ENCODE data around the gene HOXA2. TPM values are rescaled to one million over a fixed set of nuclear protein-coding genes. Genes with fewer than 3 reads are reported as not detected.

HOXA2 gene
- total and polyA plus RNA-seq, 2 donors (not counting 1 experiment from before 2014, with no cell fraction given), result 1.3 to 2.6 TPM

DNA sequence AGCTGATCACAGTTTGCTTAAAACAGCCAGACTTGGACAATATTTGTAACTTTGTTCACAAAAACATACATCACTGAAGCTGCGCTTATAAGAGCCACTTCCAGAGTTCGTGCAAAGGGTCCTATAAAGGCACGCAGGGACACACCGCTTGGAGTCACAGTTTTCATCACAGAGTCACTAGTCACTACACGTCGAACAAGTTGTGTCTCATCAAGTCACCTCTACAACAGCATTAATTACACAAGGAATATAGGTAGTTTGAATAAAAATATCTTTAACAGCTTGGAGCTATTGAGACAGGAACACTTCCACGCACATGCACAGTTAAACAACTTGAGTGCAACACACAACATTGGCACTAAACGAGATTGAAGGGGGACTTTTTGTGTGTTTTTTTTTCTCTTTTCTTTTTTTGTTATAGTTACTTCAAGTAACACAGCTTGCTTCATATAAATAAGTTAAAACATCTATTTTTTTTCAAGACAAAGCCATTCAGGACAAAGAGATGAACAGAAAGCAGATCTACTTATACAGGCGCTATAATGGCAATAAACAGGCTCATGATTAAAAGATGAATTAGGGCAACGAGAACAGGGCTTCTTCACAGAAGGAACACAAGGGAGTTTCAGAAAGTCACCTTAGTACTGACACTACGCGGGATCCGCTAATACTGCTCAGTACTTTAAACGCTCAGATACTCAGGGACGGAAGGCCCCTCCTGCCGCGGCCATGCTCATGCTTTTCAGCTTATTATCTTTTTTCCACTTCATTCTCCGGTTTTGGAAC lies 38.8 kb upstream of the HOXA2 start:
- Histone ChIP-seq H3K4me3 (replicated peaks in 1 of 4; ENCODE audit: control extremely low read depth in 1 of 4, insufficient read depth in 1 of 4, low read depth in 3 of 4, low read length in 4 of 4) (peak overlapping the region; percentile 89 to 99 (median 94)), H4K20me1 (ENCODE audit: control insufficient read depth, extremely low read depth, insufficient read depth, low read length) (no peaks in the 10 kb centered on the region), H3K27me3 (ENCODE audit: control insufficient read depth, insufficient read depth, low read length) (no peaks in the 10 kb centered on the region), H3K79me2 (ENCODE audit: control insufficient read depth, insufficient read depth, low read length) (peaks cover 85% of the 10 kb centered on the region), H3K36me3 (ENCODE audit: control insufficient read depth, insufficient read depth, low read length) (peaks cover 2% of the 10 kb centered on the region), H3K9me3 (ENCODE audit: control insufficient read depth, insufficient read depth, low read depth, low read length) (no peaks in the 10 kb centered on the region), H2AFZ (ENCODE audit: low read length) (no peak overlapping the region), H3K4me1 (ENCODE audit: control insufficient read depth, extremely low read depth, insufficient read depth, low read length) (peaks cover 15% of the 10 kb centered on the region), H3K4me2 (ENCODE audit: extremely low read depth, insufficient read depth, low read length) (peak overlapping the region; percentile 99), H3K27ac (ENCODE audit: insufficient read depth, low read length) (peak overlapping the region; percentile 98), H3K9ac (ENCODE audit: insufficient read depth, low read length) (peak overlapping the region; percentile 98)
- no peak for DNase-seq (ENCODE audit: low read depth in 2 of 2)
- TF ChIP-seq EZH2 (IDR thresholded peaks at IDR 0.05; ENCODE audit: low read length, missing control alignments), result no peak
- TF ChIP-seq, protein P1, sequence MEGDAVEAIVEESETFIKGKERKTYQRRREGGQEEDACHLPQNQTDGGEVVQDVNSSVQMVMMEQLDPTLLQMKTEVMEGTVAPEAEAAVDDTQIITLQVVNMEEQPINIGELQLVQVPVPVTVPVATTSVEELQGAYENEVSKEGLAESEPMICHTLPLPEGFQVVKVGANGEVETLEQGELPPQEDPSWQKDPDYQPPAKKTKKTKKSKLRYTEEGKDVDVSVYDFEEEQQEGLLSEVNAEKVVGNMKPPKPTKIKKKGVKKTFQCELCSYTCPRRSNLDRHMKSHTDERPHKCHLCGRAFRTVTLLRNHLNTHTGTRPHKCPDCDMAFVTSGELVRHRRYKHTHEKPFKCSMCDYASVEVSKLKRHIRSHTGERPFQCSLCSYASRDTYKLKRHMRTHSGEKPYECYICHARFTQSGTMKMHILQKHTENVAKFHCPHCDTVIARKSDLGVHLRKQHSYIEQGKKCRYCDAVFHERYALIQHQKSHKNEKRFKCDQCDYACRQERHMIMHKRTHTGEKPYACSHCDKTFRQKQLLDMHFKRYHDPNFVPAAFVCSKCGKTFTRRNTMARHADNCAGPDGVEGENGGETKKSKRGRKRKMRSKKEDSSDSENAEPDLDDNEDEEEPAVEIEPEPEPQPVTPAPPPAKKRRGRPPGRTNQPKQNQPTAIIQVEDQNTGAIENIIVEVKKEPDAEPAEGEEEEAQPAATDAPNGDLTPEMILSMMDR (conservative IDR thresholded peaks at IDR 0.05 in 1 of 2, IDR thresholded peaks at IDR 0.05 in 1 of 2; ENCODE audit: low read depth in 1 of 2, low read length in 2 of 2), result no peak

DNA sequence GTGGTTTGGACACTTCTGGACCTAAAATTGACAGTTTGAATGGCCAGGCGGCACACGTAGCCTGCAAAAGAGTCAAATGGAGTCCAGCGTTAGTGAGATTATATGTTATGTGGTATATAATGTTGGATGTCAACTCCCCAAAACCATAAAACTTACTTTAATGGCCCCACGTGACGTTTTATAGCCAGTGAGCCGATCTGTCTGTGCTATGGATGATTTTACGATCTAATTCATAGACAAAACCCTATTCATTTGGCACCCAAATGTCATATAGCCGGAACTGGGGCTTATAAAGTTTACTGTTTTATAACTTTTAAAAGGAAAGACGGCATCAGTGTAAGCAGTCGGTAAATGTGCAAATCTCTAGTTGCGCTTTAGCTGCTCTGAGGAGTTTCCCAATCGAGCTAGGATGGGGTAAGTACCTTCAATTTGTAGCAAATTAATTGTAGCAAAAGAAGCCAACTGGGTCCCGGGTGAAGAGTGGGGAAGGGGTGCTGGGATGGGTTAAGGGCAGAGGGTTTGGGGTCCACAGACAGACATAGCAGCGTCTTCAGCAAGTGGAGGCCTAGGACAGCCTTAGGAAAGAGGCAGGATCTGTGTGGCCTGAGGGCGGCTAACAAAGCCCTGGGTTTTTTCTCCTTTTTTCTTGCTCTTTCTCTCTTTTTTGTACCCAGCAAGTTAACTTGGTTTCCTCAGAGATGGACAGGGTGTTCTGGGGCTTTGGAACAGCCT lies 37.8 kb upstream of the HOXA2 start:
- H3K4me1 ChIP-seq (ENCODE audit: control insufficient read depth, extremely low read depth, insufficient read depth, low read length), result peaks cover 18% of the 10 kb centered on the region
- H3K36me3 ChIP-seq (ENCODE audit: control insufficient read depth, insufficient read depth, low read length), result peaks cover 2% of the 10 kb centered on the region
- no peaks in the 10 kb centered on the region for H3K27me3 ChIP-seq (ENCODE audit: control insufficient read depth, insufficient read depth, low read length)
- peak overlapping the region; percentile 82 for H3K9ac ChIP-seq (ENCODE audit: insufficient read depth, low read length)
- peak overlapping the region; percentile 98 for H3K27ac ChIP-seq (ENCODE audit: insufficient read depth, low read length)
- peak overlapping the region; percentile 99 for H3K4me2 ChIP-seq (ENCODE audit: extremely low read depth, insufficient read depth, low read length)
- no peaks in the 10 kb centered on the region for H3K9me3 ChIP-seq (ENCODE audit: control insufficient read depth, insufficient read depth, low read depth, low read length)
- peak overlapping the region; percentile 89 to 99 (median 94) for H3K4me3 ChIP-seq (replicated peaks in 1 of 4; ENCODE audit: control extremely low read depth in 1 of 4, insufficient read depth in 1 of 4, low read depth in 3 of 4, low read length in 4 of 4)
- no peaks in the 10 kb centered on the region for H4K20me1 ChIP-seq (ENCODE audit: control insufficient read depth, extremely low read depth, insufficient read depth, low read length)
- H2AFZ ChIP-seq (ENCODE audit: low read length), result no peak overlapping the region
- DNase-seq (ENCODE audit: low read depth in 2 of 2), result no peak
- TF ChIP-seq, protein P1 (conservative IDR thresholded peaks at IDR 0.05 in 1 of 2, IDR thresholded peaks at IDR 0.05 in 1 of 2; ENCODE audit: low read depth in 1 of 2, low read length in 2 of 2), result no peak
- TF ChIP-seq EZH2 (IDR thresholded peaks at IDR 0.05; ENCODE audit: low read length, missing control alignments), result no peak
- H3K79me2 ChIP-seq (ENCODE audit: control insufficient read depth, insufficient read depth, low read length), result peaks cover 79% of the 10 kb centered on the region
